ENCODE measurements around the gene GDF11.

Gene GDF11

GRCh38 chr12:55721601-55722213 lies 21.2 kb upstream of the GDF11 start:
- Histone ChIP-seq H3K36me3 (ENCODE audit: control insufficient read depth, low read length) (peaks cover 38% of the 10 kb centered on the region), H3K9me2 (replicated peaks; ENCODE audit: control insufficient read depth, low read length) (no peaks in the 10 kb centered on the region), H3K27ac (ENCODE audit: low read depth, low read length) (no peak overlapping the region), H3K9me3 (ENCODE audit: control insufficient read depth, insufficient read depth, low read length) (no peaks in the 10 kb centered on the region), H3K79me2 (ENCODE audit: control insufficient read depth, low read length) (peaks cover 16% of the 10 kb centered on the region), H3K4me2 (ENCODE audit: low read length) (no peak overlapping the region), H3K4me1 (ENCODE audit: control insufficient read depth, low read length) (peaks cover 28% of the 10 kb centered on the region), H3F3A (ENCODE audit: control insufficient read depth, insufficient read depth) (peaks cover 6% of the 10 kb centered on the region; the same call in 1 of the 2 replicates), H3K27me3 (ENCODE audit: control insufficient read depth, low read length) (no peaks in the 10 kb centered on the region), H3K4me3 (ENCODE audit: low read length) (no peak overlapping the region), H4K20me1 (ENCODE audit: control insufficient read depth, insufficient read depth, low read depth, low read length) (no peaks in the 10 kb centered on the region)
- no peak for TF ChIP-seq CTCF (IDR thresholded peaks at IDR 0.05; ENCODE audit: low read depth, low read length, poor library complexity, severe bottlenecking)
- no peak for TF ChIP-seq EZH2phosphoT487 (IDR thresholded peaks at IDR 0.05; ENCODE audit: borderline replicate concordance, low read length)

DNA sequence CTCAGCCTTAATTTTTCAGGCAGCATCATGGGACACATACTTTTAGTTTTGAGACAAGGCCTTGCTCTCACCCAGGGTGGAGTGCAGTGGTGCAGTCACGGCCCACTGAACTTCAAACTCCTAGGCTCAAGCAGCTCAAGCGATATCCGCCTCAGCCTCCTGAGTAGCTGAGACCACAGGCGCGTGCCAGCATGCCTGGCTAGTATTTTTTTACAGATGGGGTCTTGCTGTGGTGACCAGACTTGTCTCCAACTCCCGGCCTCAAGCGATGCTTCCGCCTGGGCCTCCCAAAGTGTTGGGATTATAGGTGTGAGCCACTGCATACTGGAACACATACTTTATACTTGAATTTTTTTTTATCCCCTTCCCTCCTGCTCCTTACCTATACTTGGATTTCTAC lies 20.0 kb upstream of the GDF11 start:
- H3F3A ChIP-seq (ENCODE audit: control insufficient read depth, insufficient read depth) = peaks cover 6% of the 10 kb centered on the region; the same call in 1 of the 2 replicates
- peaks cover 39% of the 10 kb centered on the region for H3K36me3 ChIP-seq (ENCODE audit: control insufficient read depth, low read length)
- H3K9me2 ChIP-seq (replicated peaks; ENCODE audit: control insufficient read depth, low read length) = no peaks in the 10 kb centered on the region
- H3K4me1 ChIP-seq (ENCODE audit: control insufficient read depth, low read length) = peaks cover 20% of the 10 kb centered on the region
- no peaks in the 10 kb centered on the region for H3K9me3 ChIP-seq (ENCODE audit: control insufficient read depth, insufficient read depth, low read length)
- no peak overlapping the region for H3K4me2 ChIP-seq (ENCODE audit: low read length)
- no peak for TF ChIP-seq EZH2phosphoT487 (IDR thresholded peaks at IDR 0.05; ENCODE audit: borderline replicate concordance, low read length)
- TF ChIP-seq CTCF (IDR thresholded peaks at IDR 0.05; ENCODE audit: low read depth, low read length, poor library complexity, severe bottlenecking) = no peak
- no peak overlapping the region for H3K4me3 ChIP-seq (ENCODE audit: low read length)
- no peaks in the 10 kb centered on the region for H4K20me1 ChIP-seq (ENCODE audit: control insufficient read depth, insufficient read depth, low read depth, low read length)
- no peaks in the 10 kb centered on the region for H3K27me3 ChIP-seq (ENCODE audit: control insufficient read depth, low read length)
- peaks cover 7% of the 10 kb centered on the region for H3K79me2 ChIP-seq (ENCODE audit: control insufficient read depth, low read length)
- H3K27ac ChIP-seq (ENCODE audit: low read depth, low read length) = no peak overlapping the region

- Histone ChIP-seq H3K36me3 (ENCODE audit: control insufficient read depth, low read length) (peaks cover 39% of the 10 kb centered on the region), H3K4me3 (ENCODE audit: low read length) (no peak overlapping the region), H3K27ac (ENCODE audit: low read depth, low read length) (no peak overlapping the region), H3F3A (ENCODE audit: control insufficient read depth, insufficient read depth) (peaks cover 6% of the 10 kb centered on the region; the same call in 1 of the 2 replicates), H3K4me1 (ENCODE audit: control insufficient read depth, low read length) (peaks cover 16% of the 10 kb centered on the region), H4K20me1 (ENCODE audit: control insufficient read depth, insufficient read depth, low read depth, low read length) (no peaks in the 10 kb centered on the region), H3K79me2 (ENCODE audit: control insufficient read depth, low read length) (peaks cover 7% of the 10 kb centered on the region), H3K4me2 (ENCODE audit: low read length) (no peak overlapping the region), H3K9me2 (replicated peaks; ENCODE audit: control insufficient read depth, low read length) (no peaks in the 10 kb centered on the region), H3K9me3 (ENCODE audit: control insufficient read depth, insufficient read depth, low read length) (no peaks in the 10 kb centered on the region), H3K27me3 (ENCODE audit: control insufficient read depth, low read length) (no peaks in the 10 kb centered on the region)
- no peak for TF ChIP-seq EZH2phosphoT487 (IDR thresholded peaks at IDR 0.05; ENCODE audit: borderline replicate concordance, low read length)
- no peak for TF ChIP-seq CTCF (IDR thresholded peaks at IDR 0.05; ENCODE audit: low read depth, low read length, poor library complexity, severe bottlenecking)
These were observed 19.3 kb upstream of the GDF11 start for GRCh38 chr12:55723516-55724225.

All from DOHH2 (cell line).